K562 (cell line): ENCODE data around the gene ALK. TPM values are rescaled to one million over a fixed set of nuclear protein-coding genes. Genes with fewer than 3 reads are reported as not detected.

ENCODE experiments used
- ATAC-seq: fragments of 200-7000 bp; cut with Tn5 transposase; 3 replicates; pipeline ENCODE4 v1.9.1; 2020; ENCODE audit warnings: moderate library complexity
- BruUV-seq: library from RNA; stranded (reverse); fragments of 400-500 nt; replicated peaks from 2 replicates; lab custom pipeline; 2021; lab: Mats Ljungman, UMichigan
- CTCF ChIA-PET: fragments of 300-600 bp; formaldehyde crosslinking; extraction: SDS; loops from one replicate; lab custom pipeline; 2021; ENCODE audit warnings: low intra/inter-chr PET ratio; lab: Yijun Ruan, JAX
- POLR2A ChIA-PET: fragments of 300-600, 350-650 bp; sonication (Branson Sonifier 250); formaldehyde crosslinking; extraction: SDS; loops from one replicate; lab custom pipeline; 2021; ENCODE audit warnings: antibody characterized with exemption, inconsistent platforms; lab: Yijun Ruan, JAX
- DNase-seq, 4 experiments: peaks; one replicate each; pipeline versions ENCODE4 v3.0.0 to v3.0.0-alpha.2; 2011 to 2018; ENCODE audit warnings: low spot score in 3 of 4, mixed read lengths in 3 of 4; ENCODE audit errors: extremely low read depth in 1 of 4
- FAIRE-seq: peaks from 2 replicates; lab custom pipeline; 2011; peaks lifted over from hg19 to GRCh38; lab: Jason Lieb, UNC
- H2AFZ ChIP-seq: 2 replicates; pipeline ENCODE4 v1.6.0; 2011; ENCODE audit warnings: low read depth, low read length, control low read depth, inconsistent platforms
- H3K27ac ChIP-seq: fragments of 200-600 bp; 3 replicates; pipeline ENCODE4 v1.8.0; 2011; ENCODE audit warnings: low read depth, mild to moderate bottlenecking, control low read depth, inconsistent platforms, low read length, moderate library complexity, mixed read lengths; ENCODE audit errors: extremely low read depth
- H3K27me3 ChIP-seq, 2 experiments: fragments of 300-600 bp in 1 of 2; 2 replicates in 1 of 2; 3 replicates in 1 of 2; pipeline versions ENCODE4 v1.6.0 to v1.8.0; 2011; ENCODE audit warnings: inconsistent platforms in 2 of 2, low read length in 2 of 2, mild to moderate bottlenecking in 1 of 2, mixed read lengths in 1 of 2, moderate library complexity in 1 of 2; ENCODE audit not compliant: control insufficient read depth in 2 of 2, insufficient read depth in 2 of 2
- H3K36me3 ChIP-seq: fragments of 300-600 bp; 3 replicates; pipeline ENCODE4 v1.8.0; 2011; ENCODE audit warnings: mild to moderate bottlenecking, low read length, inconsistent platforms; ENCODE audit not compliant: control insufficient read depth, insufficient read depth
- H3K4me1 ChIP-seq, 2 experiments: fragments of 200-600 bp in 1 of 2; replicated peaks in 1 of 2; 2 replicates in 1 of 2; 3 replicates in 1 of 2; pipeline versions ENCODE4 v1.5.1 to v1.8.0; 2011; ENCODE audit warnings: inconsistent platforms in 2 of 2, low read length in 2 of 2, mild to moderate bottlenecking in 1 of 2, mixed read lengths in 1 of 2, moderate library complexity in 1 of 2; ENCODE audit not compliant: control insufficient read depth in 2 of 2, insufficient read depth in 2 of 2
- H3K4me2 ChIP-seq: 2 replicates; pipeline ENCODE4 v1.6.1; 2011; ENCODE audit warnings: low read length, control low read depth, inconsistent platforms, mixed read lengths; ENCODE audit not compliant: insufficient read depth
- H3K4me3 ChIP-seq: fragments of 200-600 bp; sonication (generic), shearing (Covaris generic); 2 replicates; pipeline ENCODE4 v1.5.1; 2016; ENCODE audit warnings: control low read depth, inconsistent platforms
- H3K79me2 ChIP-seq: fragments of 200-600 bp; 3 replicates; pipeline ENCODE4 v1.8.0; 2011; ENCODE audit warnings: low read length, inconsistent platforms; ENCODE audit not compliant: control insufficient read depth, insufficient read depth
- H3K9ac ChIP-seq, 2 experiments: 2 replicates each; pipeline versions ENCODE4 v1.6.0 to v1.6.1; 2011; ENCODE audit warnings: low read depth in 2 of 2, low read length in 2 of 2, control low read depth in 1 of 2, inconsistent platforms in 1 of 2, mild to moderate bottlenecking in 1 of 2, mixed read lengths in 1 of 2; ENCODE audit not compliant: insufficient read depth in 1 of 2
- H3K9me1 ChIP-seq: one replicate; pipeline ENCODE4 v1.6.0; 2011; ENCODE audit warnings: inconsistent platforms, mild to moderate bottlenecking, low read length, moderate library complexity; ENCODE audit not compliant: control insufficient read depth, insufficient read depth
- H3K9me3 ChIP-seq: replicated peaks from 2 replicates; pipeline ENCODE4 v1.5.1; 2011; ENCODE audit warnings: low read depth, low read length, inconsistent platforms; ENCODE audit not compliant: control insufficient read depth, insufficient read depth
- H4K20me1 ChIP-seq: replicated peaks from 2 replicates; pipeline ENCODE4 v1.6.1; 2011; ENCODE audit warnings: low read length, inconsistent platforms, mixed read lengths; ENCODE audit not compliant: control insufficient read depth, insufficient read depth
- KDM5B ChIP-seq: fragments of 200-600 bp; sonication (generic); IDR thresholded peaks from 2 replicates; pipeline ENCODE4 v1.6.1; 2012; ENCODE audit warnings: low read depth, mild to moderate bottlenecking, moderate library complexity, low read length, control low read depth, inconsistent platforms; ENCODE audit not compliant: insufficient replicate concordance
- WGBS: fragments of 100-300 bp; shearing (Covaris generic); methylation state at CpG from one replicate; pipeline ENCODE4 v1.1.6; 2016; ENCODE audit warnings: low coverage, mixed read lengths; ENCODE audit not compliant: insufficient coverage; ENCODE audit errors: missing lambda C conversion rate; 5-methylcytosine and 5-hydroxymethylcytosine counted together
- in situ Hi-C: fragments of 300-500 bp; cut with MboI; formaldehyde crosslinking; loops from 4 replicates; pipeline ENCODE4 v1.15.0; 2018; ENCODE audit warnings: inconsistent platforms, mixed read lengths
- intact Hi-C: fragments of 100-400 bp; cut with micrococcal nuclease; formaldehyde crosslinking; loops from 2 replicates; pipeline ENCODE4 v1.14.2; 2022
- polyA plus RNA-seq, 8 experiments: library from polyadenylated mRNA; depleted of rRNA in 4 of 8; stranded (reverse) in 5 of 8; unstranded in 3 of 8; fragments of >200 nt; fragmentation: Nextera tagmentation in 2 of 8; fragmentation: Illumina TruSeq in 1 of 8; extraction: Ambion mirVana in 2 of 8; extraction: Trizol in 1 of 8; gene quantifications; 2 replicates each; pipeline versions ENCODE4 v1.2.1 to v1.2.3, GENCODE V29; 2011 to 2014; ENCODE audit warnings: inconsistent platforms in 1 of 8, missing spikeins in 1 of 8
- total RNA-seq, 7 experiments: library from RNA; depleted of rRNA in 6 of 7; stranded (reverse); fragments of >200 nt in 6 of 7; fragmentation: Illumina TruSeq in 2 of 7; extraction: Trizol in 2 of 7; gene quantifications; 2 replicates each; pipeline versions ENCODE4 v1.2.1 to v1.2.3, GENCODE V29; 2011 to 2021; ENCODE audit warnings: low replicate concordance in 1 of 7
- TF ChIP-seq, protein P1 (sequence below), 2 experiments: IDR thresholded peaks; 2 replicates each; pipeline ENCODE4 v1.6.1; 2012; ENCODE audit warnings: improper control_type of control experiment in 2 of 2, low read depth in 2 of 2, low read length in 2 of 2, borderline replicate concordance in 1 of 2

Gene ALK
- total and polyA plus RNA-seq, 9 of the 15 experiments (the other 6 are each of a cell fraction or from before 2014, with no cell fraction given) = not detected

DNA sequence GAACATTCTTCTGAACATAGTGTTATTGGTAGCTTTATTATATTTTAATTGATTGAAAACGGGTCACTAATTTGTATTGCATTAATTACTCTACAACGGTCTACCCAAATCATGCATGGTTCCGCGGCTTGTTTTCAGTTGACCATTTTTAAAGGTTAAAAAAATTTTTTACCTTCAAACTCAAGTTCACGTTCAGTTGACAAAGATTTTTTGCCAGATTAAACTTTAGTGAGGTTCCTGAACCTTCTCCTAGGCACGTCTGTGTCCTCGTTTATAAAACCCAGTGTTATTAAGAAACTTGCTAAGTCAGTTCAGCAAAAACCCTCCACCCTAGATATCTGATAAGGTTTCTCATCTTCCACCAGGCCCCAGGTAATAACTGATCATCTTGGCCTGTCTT lies 331.2 kb downstream of the ALK start:
- TF ChIP-seq, protein P1, sequence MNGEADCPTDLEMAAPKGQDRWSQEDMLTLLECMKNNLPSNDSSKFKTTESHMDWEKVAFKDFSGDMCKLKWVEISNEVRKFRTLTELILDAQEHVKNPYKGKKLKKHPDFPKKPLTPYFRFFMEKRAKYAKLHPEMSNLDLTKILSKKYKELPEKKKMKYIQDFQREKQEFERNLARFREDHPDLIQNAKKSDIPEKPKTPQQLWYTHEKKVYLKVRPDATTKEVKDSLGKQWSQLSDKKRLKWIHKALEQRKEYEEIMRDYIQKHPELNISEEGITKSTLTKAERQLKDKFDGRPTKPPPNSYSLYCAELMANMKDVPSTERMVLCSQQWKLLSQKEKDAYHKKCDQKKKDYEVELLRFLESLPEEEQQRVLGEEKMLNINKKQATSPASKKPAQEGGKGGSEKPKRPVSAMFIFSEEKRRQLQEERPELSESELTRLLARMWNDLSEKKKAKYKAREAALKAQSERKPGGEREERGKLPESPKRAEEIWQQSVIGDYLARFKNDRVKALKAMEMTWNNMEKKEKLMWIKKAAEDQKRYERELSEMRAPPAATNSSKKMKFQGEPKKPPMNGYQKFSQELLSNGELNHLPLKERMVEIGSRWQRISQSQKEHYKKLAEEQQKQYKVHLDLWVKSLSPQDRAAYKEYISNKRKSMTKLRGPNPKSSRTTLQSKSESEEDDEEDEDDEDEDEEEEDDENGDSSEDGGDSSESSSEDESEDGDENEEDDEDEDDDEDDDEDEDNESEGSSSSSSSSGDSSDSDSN (IDR thresholded peaks at IDR 0.05; ENCODE audit: borderline replicate concordance in 1 of 2, low read depth in 2 of 2, low read length in 2 of 2) = no peak
- TF ChIP-seq KDM5B = no peak
- no peak for ATAC-seq
- H4K20me1 ChIP-seq = no peaks in the 10 kb centered on the region
- H2AFZ ChIP-seq = no peak overlapping the region
- no peaks in the 10 kb centered on the region for H3K79me2 ChIP-seq
- 6% methylated on average over 7 of the region's 7 CpGs for WGBS
- peaks cover 0 to 11% of the 10 kb centered on the region in 2 experiments; a peak in 2 of 5 replicates for H3K27me3 ChIP-seq
- H3K9me1 ChIP-seq = no peaks in the 10 kb centered on the region
- ChIA-PET CTCF (no interaction called here), POLR2A (no interaction called here)
- no peak for DNase-seq
- H3K4me2 ChIP-seq = no peak overlapping the region
- H3K36me3 ChIP-seq = no peaks in the 10 kb centered on the region
- intact Hi-C loops (no loop called here), in situ Hi-C loops (no loop called here)
- no peak overlapping the region for H3K27ac ChIP-seq
- H3K9ac ChIP-seq = no peak overlapping the region
- H3K4me1 ChIP-seq = no peaks in the 10 kb centered on the region
- H3K9me3 ChIP-seq = no peaks in the 10 kb centered on the region
- H3K4me3 ChIP-seq = no peak overlapping the region
- no peak for FAIRE-seq
- BruUV-seq = no TSS peak
